H1 (cell line): Measurements from ENCODE around the gene ARPC2. TPM values are rescaled to one million over a fixed set of nuclear protein-coding genes. Genes with fewer than 3 reads are reported as not detected.

Experiments
- CTCF ChIA-PET: fragments of 300-600 bp; sonication (Branson Sonifier 250); formaldehyde crosslinking; loops from one replicate; lab custom pipeline; 2021; ENCODE audit not compliant: partially characterized antibody; lab: Charles Lee
- POLR2A ChIA-PET: fragments of 300-600 bp; sonication (Branson Sonifier 250); formaldehyde crosslinking; loops from one replicate; lab custom pipeline; 2021; ENCODE audit warnings: inconsistent platforms; ENCODE audit not compliant: partially characterized antibody; lab: Charles Lee
- DNase-seq, 2 experiments: peaks; one replicate each; pipeline versions ENCODE4 v3.0.0 to v3.0.0-alpha.2; 2010 to 2022; ENCODE audit warnings: low spot score in 2 of 2, low read depth in 1 of 2, mixed read lengths in 1 of 2
- FAIRE-seq: peaks from 2 replicates; lab custom pipeline; 2011; peaks lifted over from hg19 to GRCh38; lab: Jason Lieb, UNC
- H2AFZ ChIP-seq: 2 replicates; pipeline ENCODE4 v1.8.1; 2012; ENCODE audit warnings: low read length, inconsistent platforms
- H2AK5ac ChIP-seq: 2 replicates; pipeline ENCODE4 v1.6.1; 2013; ENCODE audit warnings: low read depth, low read length
- H2BK120ac ChIP-seq: replicated peaks from 2 replicates; pipeline ENCODE3; 2013; ENCODE audit warnings: low read depth, low read length, inconsistent platforms
- H2BK12ac ChIP-seq: 2 replicates; pipeline ENCODE4 v1.6.1; 2013; ENCODE audit warnings: low read depth, low read length
- H2BK15ac ChIP-seq: 2 replicates; pipeline ENCODE4 v1.6.1; 2013; ENCODE audit warnings: low read length
- H2BK20ac ChIP-seq: 2 replicates; pipeline ENCODE4 v1.6.1; 2013; ENCODE audit warnings: low read length
- H2BK5ac ChIP-seq: 2 replicates; pipeline ENCODE4 v1.6.1; 2013; ENCODE audit warnings: low read depth, low read length
- H3K14ac ChIP-seq: 2 replicates; pipeline ENCODE4 v1.6.1; 2013; ENCODE audit warnings: inconsistent platforms; ENCODE audit not compliant: insufficient read length
- H3K18ac ChIP-seq: 2 replicates; pipeline ENCODE4 v1.6.1; 2013; ENCODE audit warnings: low read length; ENCODE audit errors: extremely low read depth
- H3K23ac ChIP-seq: 2 replicates; pipeline ENCODE4 v1.6.1; 2013; ENCODE audit warnings: inconsistent platforms; ENCODE audit not compliant: insufficient read length
- H3K23me2 ChIP-seq: 2 replicates; pipeline ENCODE4 v1.6.1; 2013; ENCODE audit warnings: low read depth, low read length
- H3K27ac ChIP-seq: 2 replicates; pipeline ENCODE4 v1.6.1; 2011; ENCODE audit warnings: low read depth, low read length, inconsistent platforms
- H3K27me3 ChIP-seq, 4 experiments: replicated peaks in 1 of 4; 1 replicate in 1 of 4; 2 replicates in 3 of 4; pipeline versions ENCODE4 v1.6.1 to v1.8.1; 2011 to 2013; ENCODE audit warnings: low read length in 3 of 4, mild to moderate bottlenecking in 3 of 4, inconsistent platforms in 2 of 4, mixed read lengths in 2 of 4, moderate library complexity in 1 of 4; ENCODE audit not compliant: control insufficient read depth in 3 of 4, insufficient read depth in 3 of 4; ENCODE audit errors: extremely low read depth in 1 of 4
- H3K36me3 ChIP-seq, 4 experiments: 2 replicates each; pipeline versions ENCODE4 v1.6.1 to v1.8.1; 2011 to 2013; ENCODE audit warnings: mild to moderate bottlenecking in 4 of 4, low read length in 3 of 4, moderate library complexity in 2 of 4, control low read depth in 1 of 4, inconsistent platforms in 1 of 4; ENCODE audit not compliant: insufficient read depth in 4 of 4, control insufficient read depth in 2 of 4
- H3K4ac ChIP-seq: replicated peaks from 2 replicates; pipeline ENCODE3; 2013; ENCODE audit warnings: low read length, low read depth, mixed read lengths, inconsistent platforms; ENCODE audit not compliant: insufficient read length
- H3K4me1 ChIP-seq, 4 experiments: replicated peaks in 1 of 4; 1 replicate in 1 of 4; 2 replicates in 3 of 4; pipeline versions ENCODE4 v1.6.1 to v1.8.1; 2011 to 2013; ENCODE audit warnings: low read length in 3 of 4, inconsistent platforms in 2 of 4, mixed read lengths in 1 of 4; ENCODE audit not compliant: insufficient read depth in 4 of 4, control insufficient read depth in 3 of 4
- H3K4me2 ChIP-seq, 2 experiments: 2 replicates each; pipeline versions ENCODE4 v1.6.1 to v1.8.1; 2011 to 2013; ENCODE audit warnings: low read depth in 2 of 2, low read length in 2 of 2, control low read depth in 1 of 2, inconsistent platforms in 1 of 2, mild to moderate bottlenecking in 1 of 2; ENCODE audit not compliant: insufficient read depth in 1 of 2
- H3K4me3 ChIP-seq, 4 experiments: fragments of 200-600, 300-600 bp in 1 of 4; sonication (generic), shearing (Covaris generic), sonication (Bioruptor Twin) in 1 of 4; 2 replicates each; pipeline versions ENCODE4 v1.5.1 to v1.8.1; 2011 to 2016; ENCODE audit warnings: low read length in 4 of 4, low read depth in 3 of 4, control low read depth in 2 of 4, inconsistent platforms in 2 of 4, mild to moderate bottlenecking in 2 of 4, mixed read lengths in 1 of 4, moderate library complexity in 1 of 4; ENCODE audit not compliant: insufficient read depth in 2 of 4; ENCODE audit errors: extremely low read depth in 1 of 4
- H3K56ac ChIP-seq: replicated peaks from 2 replicates; pipeline ENCODE3; 2013; ENCODE audit warnings: low read depth, mild to moderate bottlenecking, mixed read lengths, low read length, inconsistent platforms; ENCODE audit not compliant: insufficient read length
- H3K79me1 ChIP-seq: 2 replicates; pipeline ENCODE4 v1.6.1; 2013; ENCODE audit warnings: low read depth, low read length, control low read depth
- H3K79me2 ChIP-seq, 2 experiments: 2 replicates each; pipeline versions ENCODE4 v1.6.1 to v1.8.1; 2012 to 2013; ENCODE audit warnings: low read length in 2 of 2, mild to moderate bottlenecking in 2 of 2, inconsistent platforms in 1 of 2; ENCODE audit not compliant: insufficient read depth in 2 of 2, control insufficient read depth in 1 of 2
- H3K9ac ChIP-seq, 4 experiments: replicated peaks in 1 of 4; 1 replicate in 1 of 4; 2 replicates in 3 of 4; pipeline versions ENCODE4 v1.6.1 to v1.8.1; 2011 to 2013; ENCODE audit warnings: low read depth in 3 of 4, low read length in 3 of 4, control low read depth in 2 of 4, mild to moderate bottlenecking in 2 of 4, moderate library complexity in 2 of 4, inconsistent platforms in 1 of 4; ENCODE audit errors: extremely low read depth in 1 of 4
- H3K9me3 ChIP-seq, 2 experiments: 2 replicates each; pipeline versions ENCODE4 v1.6.1 to v1.8.1; 2012 to 2013; ENCODE audit warnings: mild to moderate bottlenecking in 2 of 2, moderate library complexity in 2 of 2, control low read depth in 1 of 2, inconsistent platforms in 1 of 2, low read depth in 1 of 2, low read length in 1 of 2, mixed read lengths in 1 of 2; ENCODE audit not compliant: insufficient read depth in 2 of 2
- H4K20me1 ChIP-seq, 2 experiments: replicated peaks in 1 of 2; 2 replicates each; pipeline versions ENCODE3 to v1.8.1; 2011 to 2013; ENCODE audit warnings: inconsistent platforms in 2 of 2, low read length in 2 of 2, mild to moderate bottlenecking in 1 of 2; ENCODE audit not compliant: insufficient read depth in 2 of 2, control insufficient read depth in 1 of 2
- H4K5ac ChIP-seq: 2 replicates; pipeline ENCODE4 v1.6.1; 2013; ENCODE audit warnings: low read length, low read depth, mixed read lengths, inconsistent platforms; ENCODE audit not compliant: insufficient read length
- H4K8ac ChIP-seq: 2 replicates; pipeline ENCODE4 v1.8.0; 2013; ENCODE audit warnings: mild to moderate bottlenecking, moderate library complexity, low read length, inconsistent platforms; ENCODE audit not compliant: insufficient read depth; ENCODE audit errors: extremely low read depth
- H4K91ac ChIP-seq: replicated peaks from 2 replicates; pipeline ENCODE3; 2013; ENCODE audit warnings: low read length, mixed read lengths, inconsistent platforms; ENCODE audit not compliant: insufficient read length
- GABPA ChIP-seq: IDR thresholded peaks from 2 replicates; pipeline ENCODE4 v1.6.1; 2011; ENCODE audit warnings: mild to moderate bottlenecking, low read length, moderate library complexity, borderline replicate concordance; ENCODE audit not compliant: insufficient read depth
- KDM4A ChIP-seq: IDR thresholded peaks from one replicate; pipeline ENCODE4 v1.7.1; 2012; ENCODE audit warnings: low read depth, mild to moderate bottlenecking, moderate library complexity, low read length, inconsistent platforms; ENCODE audit not compliant: severe bottlenecking
- KDM5A ChIP-seq: fragments of 200-600 bp; IDR thresholded peaks from 2 replicates; pipeline ENCODE4 v1.7.1; 2012; ENCODE audit warnings: mild to moderate bottlenecking, low read length, inconsistent platforms, mixed read lengths
- MAFK ChIP-seq: IDR thresholded peaks from 2 replicates; pipeline ENCODE4 v1.6.1; 2012; ENCODE audit warnings: low read depth, mild to moderate bottlenecking, improper control_type of control experiment, low read length
- NRF1 ChIP-seq: IDR thresholded peaks from 2 replicates; pipeline ENCODE4 v1.6.1; 2011; ENCODE audit warnings: mild to moderate bottlenecking, low read depth, low read length, improper control_type of control experiment
- SIX5 ChIP-seq: IDR thresholded peaks from 2 replicates; pipeline ENCODE4 v1.6.1; 2011; ENCODE audit warnings: mild to moderate bottlenecking, low read depth, low read length
- WGBS, 2 experiments: shearing (Covaris generic) in 1 of 2; methylation state at CpG; one replicate each; pipeline versions ENCODE4 v1.1.6 to v1.1.7; 2013 to 2015; ENCODE audit warnings: low lambda C conversion rate in 2 of 2, mixed read lengths in 2 of 2, inconsistent platforms in 1 of 2, low coverage in 1 of 2, missing lambda C conversion rate in 1 of 2; ENCODE audit not compliant: insufficient replicate concordance in 2 of 2, insufficient coverage in 1 of 2, insufficient read length in 1 of 2; ENCODE audit errors: extremely low coverage in 1 of 2, missing lambda C conversion rate in 1 of 2; 5-methylcytosine and 5-hydroxymethylcytosine counted together
- polyA plus RNA-seq, 7 experiments: library from polyadenylated mRNA; depleted of rRNA in 3 of 7; stranded (reverse) in 5 of 7; unstranded in 2 of 7; fragments of >200 nt in 5 of 7; fragments of 200-250 nt in 2 of 7; gene quantifications; 1 replicate in 5 of 7; 2 replicates in 1 of 7; 4 replicates in 1 of 7; pipeline versions ENCODE4 v1.2.1 to v1.2.3, GENCODE V29; 2011 to 2013; ENCODE audit warnings: missing spikeins in 2 of 7, mixed read lengths in 2 of 7
- total RNA-seq: library from RNA; stranded (reverse); fragmentation: NEBNext Ultra II Directional; extraction: Animal tissue kit (Norgen Biotek cat#: 25700); gene quantifications from 2 replicates; pipeline ENCODE4 v1.2.1, GENCODE V29; 2021

The ARPC2 gene
- total and polyA plus RNA-seq, 2 of the 8 experiments (the other 6 are each of a cell fraction or from before 2014, with no cell fraction given) = 174 to 195 TPM

DNA sequence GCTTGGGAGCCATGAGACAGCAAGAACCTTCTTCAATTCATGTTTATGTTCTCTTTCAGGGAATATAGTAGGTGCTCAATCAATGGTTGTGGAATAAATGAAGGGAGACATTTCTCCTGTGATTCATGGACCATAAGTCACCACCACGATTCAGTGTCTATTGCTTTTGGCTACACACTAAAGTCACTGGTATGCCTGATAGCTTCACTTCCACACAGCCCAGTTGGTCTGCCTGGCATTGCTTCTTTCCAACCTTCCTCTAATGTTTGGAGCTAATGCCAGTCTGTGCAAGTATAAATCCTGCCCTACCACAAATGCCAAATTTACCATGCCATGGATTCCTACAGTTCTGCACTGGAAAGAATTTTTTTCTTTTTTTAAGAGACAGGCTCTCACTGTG is 49.0 kb upstream of the ARPC2 start:
- POLR2A ChIA-PET = interaction anchor here (0.8 kb wide), 1 partner anchor 91 kb away, joined by 3 read pairs; no protein-coding TSS in a partner anchor
- Histone ChIP-seq H3K56ac (no peak overlapping the region), H2BK120ac (no peak overlapping the region), H3K4me3 (no peak overlapping the region), H2BK20ac (no peak overlapping the region), H4K5ac (no peak overlapping the region), H2BK5ac (no peak overlapping the region), H3K23ac (no peak overlapping the region), H2AFZ (no peak overlapping the region), H3K14ac (no peak overlapping the region), H3K9ac (no peak overlapping the region), H3K79me1 (no peaks in the 10 kb centered on the region), H4K20me1 (no peaks in the 10 kb centered on the region), H4K91ac (peak overlapping the region; percentile 38), H3K27ac (no peak overlapping the region), H3K4me2 (no peak overlapping the region), H3K79me2 (no peaks in the 10 kb centered on the region), H3K9me3 (no peaks in the 10 kb centered on the region), H4K8ac (no peak overlapping the region), H3K36me3 (no peaks in the 10 kb centered on the region), H3K23me2 (no peaks in the 10 kb centered on the region), H2AK5ac (no peak overlapping the region; the same call in 1 of the 2 replicates), H3K27me3 (0 out of 7 replicates have a peak, but pooled peaks cover 0 to 3% (median 0%) of the 10 kb centered on the region in 4 experiments), H3K4me1 (peaks cover 0 to 3% (median 0%) of the 10 kb centered on the region in 4 experiments; a peak in 1 of 7 replicates), H2BK15ac (0 out of 2 replicates have a peak overlapping the region, but pooled peaks have one; percentile 5), H3K18ac (no peak overlapping the region; the same call in 1 of the 2 replicates), H3K4ac (no peak overlapping the region), H2BK12ac (peak overlapping the region; percentile 44; the same call in 1 of the 2 replicates)
- TF ChIP-seq SIX5 (no peak), MAFK (no peak), KDM5A (no peak), GABPA (no peak), NRF1 (no peak), KDM4A (no peak)
- no peak for FAIRE-seq
- CTCF ChIA-PET = interaction anchor here (0.6 to 2.8 kb wide), 20 partner anchors 9 to 382 kb away, joined by 3 to 25 read pairs (median 4); no protein-coding TSS in a partner anchor
- DNase-seq = no peak
- WGBS, 2 experiments = 73% methylated on average over 1 of the region's 1 CpG; no CpG with 5 or more reads in 1 of the 2 experiments
